Middle frontal gyrus (tissue), 1 donor: ENCODE data around the gene RAD51B.
"Not testable (repeated sequence)": the region's sequence is repeated elsewhere in the genome, so short reads cannot be mapped to it uniquely, and the experiment has no call there.

Source experiments
- DNase-seq: peaks from one replicate; pipeline ENCODE4 v3.0.0-alpha.2; 2015; ENCODE audit warnings: low spot score; ENCODE audit errors: extremely low spot score

Gene RAD51B

GRCh38 chr14:68208626-68209317, 389.2 kb downstream of the RAD51B start:
- no peak for DNase-seq

GRCh38 chr14:68210729-68211299, 391.2 kb downstream of the RAD51B start:
- DNase-seq = no peak

- no peak for DNase-seq
Measured at GRCh38 chr14:68211421-68211820, 391.8 kb downstream of the RAD51B start.

GRCh38 chr14:68211886-68212285, 392.3 kb downstream of the RAD51B start:
- DNase-seq = no peak

GRCh38 chr14:68212361-68212760, 392.8 kb downstream of the RAD51B start:
- DNase-seq = no peak

- no peak for DNase-seq
Measured at GRCh38 chr14:68214431-68214830, 394.9 kb downstream of the RAD51B start.

GRCh38 chr14:68215629-68216028, 396.1 kb downstream of the RAD51B start:
- no peak for DNase-seq

GRCh38 chr14:68216079-68216478, 396.5 kb downstream of the RAD51B start:
- no peak for DNase-seq

- no peak for DNase-seq
Measured at GRCh38 chr14:68216957-68217356, 397.4 kb downstream of the RAD51B start.

GRCh38 chr14:68217791-68218340, 398.3 kb downstream of the RAD51B start:
- DNase-seq = no peak

GRCh38 chr14:68219407-68219806, 399.8 kb downstream of the RAD51B start:
- no peak for DNase-seq

GRCh38 chr14:68221046-68221445, 401.5 kb downstream of the RAD51B start:
- not testable (repeated sequence) for DNase-seq

- no peak for DNase-seq
Measured at GRCh38 chr14:68222154-68222553, 402.6 kb downstream of the RAD51B start.

- DNase-seq = no peak
Measured at GRCh38 chr14:68222726-68223125, 403.1 kb downstream of the RAD51B start.

- no peak for DNase-seq
Measured at GRCh38 chr14:68223631-68224030, 404.1 kb downstream of the RAD51B start.

GRCh38 chr14:68225321-68225720, 405.7 kb downstream of the RAD51B start:
- DNase-seq = no peak

- no peak for DNase-seq
Measured at GRCh38 chr14:68226523-68226922, 406.9 kb downstream of the RAD51B start.

GRCh38 chr14:68228656-68229055, 409.1 kb downstream of the RAD51B start:
- no peak for DNase-seq

GRCh38 chr14:68229423-68230100, 410.0 kb downstream of the RAD51B start:
- no peak for DNase-seq

- no peak for DNase-seq
Measured at GRCh38 chr14:68230202-68230949, 410.8 kb downstream of the RAD51B start.

GRCh38 chr14:68230950-68231717, 411.6 kb downstream of the RAD51B start:
- no peak for DNase-seq
